ENCODE measurements around the gene ADCY1.
"Not testable (repeated sequence)": the region's sequence is repeated elsewhere in the genome, so short reads cannot be mapped to it uniquely, and the experiment has no call there.

The ADCY1 gene

DNA sequence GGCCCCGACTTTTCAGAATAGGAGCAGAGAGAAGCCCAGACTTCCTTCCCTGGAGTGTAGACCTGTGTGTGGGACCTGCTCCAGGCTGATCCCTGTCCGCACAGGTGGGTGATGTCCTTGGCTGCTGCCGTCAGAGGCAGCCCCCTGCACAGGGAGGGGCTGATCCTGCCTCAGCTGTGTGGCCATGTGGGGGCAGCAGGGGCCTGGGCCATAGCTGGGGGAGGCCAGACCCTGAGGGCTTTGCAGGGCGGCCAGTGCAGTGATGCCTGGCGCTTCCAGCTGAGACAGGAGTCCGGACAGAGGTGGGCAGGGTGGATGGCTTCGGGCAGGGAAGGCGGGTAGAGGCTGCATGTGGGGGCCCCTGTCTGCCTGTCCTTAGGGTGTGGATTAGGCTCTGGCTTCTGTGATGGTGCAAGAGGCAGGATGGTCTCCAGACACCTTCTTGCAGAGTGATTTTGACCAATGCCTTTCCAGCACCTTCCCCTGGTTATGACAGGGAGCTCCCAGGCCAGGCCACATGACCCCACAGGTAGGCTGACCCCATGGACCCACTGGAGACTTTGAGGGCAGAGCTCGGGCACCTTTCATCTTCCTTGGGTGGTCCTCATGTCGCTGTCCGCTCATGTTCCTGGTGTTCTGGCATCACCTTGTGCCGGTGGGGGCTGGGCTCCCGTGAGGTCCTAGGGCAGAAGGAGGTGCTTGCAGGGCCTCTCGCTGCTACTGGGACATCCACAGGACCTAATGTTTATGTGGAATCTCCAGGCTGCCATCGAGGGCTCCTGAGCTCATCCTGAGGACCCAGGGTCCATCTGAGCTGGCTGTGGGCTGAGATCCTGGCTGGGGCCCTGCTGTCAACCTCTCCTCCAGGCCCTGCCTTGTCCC, 141.5 kb downstream of the ADCY1 start:
- DNase-seq, result no peak

DNA sequence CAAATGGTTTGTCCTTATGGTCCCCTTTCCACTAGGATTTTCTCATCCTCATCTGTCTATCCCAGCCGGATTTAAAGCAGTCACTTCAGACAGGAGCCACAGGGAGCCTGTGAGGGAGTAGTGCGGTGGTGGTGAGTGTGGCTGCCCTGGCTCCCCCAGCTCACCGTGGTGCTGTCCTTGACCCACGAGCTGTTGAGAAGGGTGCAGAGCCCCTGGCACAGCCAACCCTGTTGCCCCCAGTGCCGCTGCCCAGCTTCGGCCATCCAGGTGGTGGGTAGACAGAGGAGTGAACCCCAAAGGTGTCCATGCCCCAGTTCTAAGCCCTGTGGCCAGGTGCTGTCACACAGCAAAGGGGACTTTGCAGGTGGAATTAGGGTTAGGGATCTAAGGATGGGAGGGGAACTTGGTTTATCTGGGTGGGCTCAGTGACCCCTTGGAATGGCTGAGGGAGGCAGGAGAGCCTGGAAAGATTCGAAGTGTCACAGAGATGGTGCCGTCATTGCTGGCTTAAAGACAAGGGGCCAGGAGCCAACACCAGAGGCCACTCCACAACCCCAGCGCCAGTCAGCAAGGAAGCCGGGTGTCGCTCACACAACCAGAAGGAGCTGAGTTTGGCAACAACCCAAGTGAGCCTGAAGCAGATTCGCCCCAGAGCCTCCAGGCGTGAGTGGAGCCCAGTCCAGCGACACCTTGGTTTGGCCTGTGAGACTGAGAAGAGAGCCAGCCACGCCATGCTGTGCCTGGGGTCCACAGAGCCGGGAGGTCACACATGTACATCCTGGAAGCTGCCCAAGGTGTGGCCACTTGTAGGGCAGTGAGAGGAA, 142.4 kb downstream of the ADCY1 start:
- DNase-seq, result no peak

DNA sequence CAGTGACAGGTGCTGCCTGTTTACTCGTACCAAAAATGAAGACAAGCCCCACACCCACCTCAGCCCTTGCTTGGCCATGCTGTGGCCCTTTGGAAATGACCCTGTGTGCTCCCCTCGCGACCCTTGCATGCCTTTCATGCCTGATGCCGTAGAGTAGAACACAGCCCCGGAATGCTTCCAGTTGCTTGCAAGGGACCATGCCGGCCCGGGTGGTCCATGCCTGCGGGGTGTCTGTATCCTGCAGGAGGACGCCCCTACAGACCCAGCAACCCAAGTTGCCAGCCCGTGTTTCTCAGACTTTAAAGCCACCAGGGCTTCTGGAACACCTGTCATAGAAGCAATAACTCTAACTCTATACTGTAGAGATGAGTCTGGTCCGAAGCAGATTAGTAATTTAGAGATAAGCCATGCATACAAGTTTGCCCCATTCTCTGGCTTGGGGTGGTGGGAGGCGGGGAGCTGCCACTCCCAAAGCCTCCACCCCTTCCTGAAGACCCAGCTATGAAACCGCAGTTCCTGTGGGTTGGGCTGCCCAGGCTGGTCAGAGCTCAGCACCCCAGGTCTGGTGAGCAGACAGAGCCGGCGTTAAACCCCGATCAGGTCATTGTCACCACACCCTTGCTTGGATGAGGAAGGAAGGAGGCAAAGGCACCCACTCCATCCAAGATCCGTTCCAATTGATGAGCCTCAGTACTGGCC, 143.5 kb downstream of the ADCY1 start:
- no peak for DNase-seq

DNA sequence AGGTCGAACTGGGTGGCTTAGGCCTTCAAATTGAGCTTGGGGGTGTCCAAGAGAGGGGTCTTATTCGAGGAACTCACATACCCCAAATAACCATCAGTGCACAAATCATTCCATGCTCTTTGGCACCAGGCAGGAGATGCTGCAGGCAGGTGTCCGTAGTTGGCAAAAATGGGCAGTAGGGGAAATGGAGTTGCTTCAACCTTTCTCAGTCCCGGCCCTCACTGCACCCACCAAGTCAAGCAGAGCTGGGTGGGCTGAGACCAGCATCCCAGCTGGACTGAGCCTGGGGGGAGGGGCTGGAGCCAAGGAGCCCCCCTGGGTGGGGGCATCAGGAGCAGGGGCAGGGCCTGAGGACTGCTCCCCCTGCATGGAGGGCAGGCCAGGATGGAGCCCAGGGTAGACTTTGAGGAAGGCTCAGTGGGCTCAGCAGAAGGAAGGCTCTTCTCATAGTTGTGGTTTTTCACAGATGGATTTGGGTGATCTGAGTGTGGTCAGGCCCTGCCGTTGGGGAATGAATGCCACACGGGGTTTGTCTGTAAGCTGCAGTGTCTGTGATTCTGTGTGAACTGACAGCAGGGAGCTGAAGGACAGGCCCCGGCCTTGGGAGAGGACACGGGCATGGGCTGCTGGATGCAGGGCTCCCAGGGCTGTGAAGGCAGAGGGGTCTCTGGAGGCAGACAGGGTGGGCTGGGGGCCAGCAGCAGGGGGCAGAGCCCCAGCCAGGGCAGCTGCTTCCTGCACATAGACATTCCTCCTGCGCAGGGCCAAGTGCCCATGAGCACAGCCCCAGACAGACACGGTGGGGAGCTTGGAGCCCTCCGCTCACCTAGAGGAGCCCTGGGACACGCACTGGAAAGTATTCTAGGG, 144.5 kb downstream of the ADCY1 start:
- no peak for DNase-seq

DNA sequence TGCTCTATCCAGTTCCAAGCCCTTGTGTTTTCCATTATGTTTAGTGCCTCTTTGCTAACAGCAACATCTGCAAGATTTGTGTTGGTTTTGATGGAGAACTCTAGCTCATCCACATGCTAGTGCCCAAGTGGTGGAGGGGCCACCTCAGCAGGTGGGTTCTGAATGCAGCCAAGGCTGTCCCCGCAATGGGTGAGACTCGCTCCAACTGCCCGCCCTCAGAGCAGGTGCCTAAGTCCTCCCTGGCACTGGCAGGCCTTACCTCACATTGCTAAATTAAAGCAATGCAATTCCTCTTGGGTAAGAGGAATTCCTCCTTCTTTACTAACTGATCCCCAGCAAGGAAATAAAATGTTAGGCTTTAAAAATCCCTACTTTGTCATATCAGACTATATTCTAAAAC, 146.8 kb downstream of the ADCY1 start:
- no peak for DNase-seq

DNA sequence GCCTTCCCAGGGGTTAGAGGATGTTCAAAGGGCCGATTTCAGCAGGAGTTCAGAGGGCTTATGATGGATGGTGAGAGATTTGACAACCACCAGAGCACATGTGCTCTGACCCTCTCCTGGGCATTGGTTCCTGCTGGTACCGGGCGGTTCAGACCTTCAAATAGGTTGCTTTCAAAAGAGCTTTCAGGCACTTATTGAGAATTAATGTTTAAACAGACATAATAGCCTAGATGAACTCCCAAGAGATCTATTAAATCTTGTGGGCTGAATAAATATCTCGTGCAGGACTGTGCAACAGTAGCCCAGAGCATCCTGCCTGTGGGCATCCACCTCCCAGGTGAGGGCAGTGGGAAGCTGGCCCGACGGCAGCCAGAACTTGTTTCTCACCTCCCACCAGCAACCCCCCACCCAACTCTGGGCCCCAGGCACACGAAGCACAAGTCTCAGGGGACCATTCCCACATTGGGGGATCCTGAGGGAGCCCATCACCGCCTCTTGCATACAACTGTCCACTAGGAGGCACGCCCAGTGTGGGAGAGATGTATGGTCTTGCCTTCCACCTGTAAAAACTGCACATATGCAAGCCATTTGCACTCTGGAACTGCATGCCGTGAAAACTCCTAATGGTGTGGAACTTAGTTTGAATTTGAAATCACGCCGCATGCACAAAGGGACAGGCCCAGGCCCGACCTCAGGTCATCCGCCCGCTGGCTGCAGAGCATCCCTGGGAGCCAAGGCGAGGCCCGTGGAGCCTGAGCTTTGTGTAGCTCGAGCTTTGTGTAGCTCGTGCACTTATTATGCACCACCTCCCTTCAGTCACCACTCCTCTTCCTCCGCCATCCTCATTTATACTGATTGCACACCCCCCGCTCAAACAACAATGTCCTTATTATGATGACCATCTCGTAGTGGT, 147.8 kb downstream of the ADCY1 start:
- no peak for DNase-seq

DNA sequence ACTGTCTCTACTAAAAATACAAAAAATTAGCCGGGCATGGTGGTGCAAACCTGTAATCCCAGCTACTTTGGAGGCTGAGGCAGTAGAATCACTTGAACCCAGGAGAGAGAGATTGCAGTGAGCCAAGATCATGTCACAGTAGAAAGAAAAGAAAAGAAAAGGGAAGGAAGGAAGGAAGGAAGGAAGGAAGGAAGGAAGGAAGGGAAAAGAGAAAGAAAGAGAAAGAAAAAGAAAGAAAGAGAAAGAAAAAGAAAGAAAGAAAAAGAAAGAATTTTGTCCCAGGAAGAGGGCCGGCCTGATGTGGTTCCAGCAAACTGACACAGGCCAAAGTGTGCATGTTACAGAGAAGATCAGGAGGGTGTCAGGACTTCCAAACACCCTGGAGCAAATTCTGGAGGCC, 151.1 kb downstream of the ADCY1 start:
- DNase-seq, result not testable (repeated sequence)

DNA sequence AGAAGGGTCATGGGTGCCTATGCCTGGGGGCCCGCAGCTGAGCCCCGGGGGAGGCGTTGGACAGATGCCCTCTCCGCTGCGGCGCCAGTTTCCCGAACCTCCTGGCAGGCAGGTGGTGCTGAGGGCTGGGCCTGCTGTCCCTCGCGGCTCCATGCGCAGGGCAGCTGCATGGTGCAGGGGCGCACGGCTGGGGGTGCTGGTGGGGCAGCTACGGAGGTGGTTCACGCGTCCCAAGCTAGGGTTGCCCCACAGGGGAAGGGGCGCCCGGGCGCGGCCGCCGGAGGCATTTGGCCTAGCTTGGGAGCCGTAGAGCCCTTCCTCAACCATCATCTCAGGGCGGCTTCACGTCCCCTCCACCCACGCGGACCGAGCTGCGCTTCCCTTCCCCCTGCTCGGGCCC, 152.7 kb downstream of the ADCY1 start:
- no peak for DNase-seq

DNA sequence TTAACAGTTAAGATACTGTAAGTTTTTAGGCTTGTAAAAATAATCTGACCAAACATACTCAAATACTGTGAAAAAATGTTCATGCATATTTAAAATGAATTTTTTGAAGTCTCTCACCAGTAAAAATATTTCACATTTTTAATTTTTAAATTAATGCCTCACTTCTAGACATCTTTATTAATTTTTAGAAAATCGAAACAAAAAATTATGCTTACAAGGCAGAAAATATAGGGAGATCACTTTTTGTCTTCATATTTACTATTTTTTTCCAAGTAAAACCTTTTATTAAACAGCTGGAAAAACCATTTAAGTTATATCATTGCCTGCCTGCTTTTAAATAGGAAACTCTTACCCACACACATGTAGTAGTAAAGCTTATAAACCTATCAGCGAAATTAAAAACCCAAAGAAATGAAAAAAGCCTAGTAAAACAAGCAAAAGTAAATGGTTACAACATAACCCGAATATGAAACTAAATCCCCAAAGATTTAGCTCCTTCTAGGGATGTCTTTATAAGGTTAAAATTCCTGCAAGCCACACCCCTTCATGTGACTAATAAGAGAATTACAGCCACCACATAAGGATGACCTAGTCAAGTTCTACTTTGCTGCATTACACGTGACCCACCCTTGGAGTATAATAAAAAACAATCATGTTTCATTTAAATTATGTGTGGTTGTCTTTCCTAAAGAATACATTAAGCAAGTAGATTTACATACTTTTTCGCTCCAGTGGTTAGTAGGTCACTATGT, 157.7 kb downstream of the ADCY1 start:
- DNase-seq, result not testable (repeated sequence)

DNA sequence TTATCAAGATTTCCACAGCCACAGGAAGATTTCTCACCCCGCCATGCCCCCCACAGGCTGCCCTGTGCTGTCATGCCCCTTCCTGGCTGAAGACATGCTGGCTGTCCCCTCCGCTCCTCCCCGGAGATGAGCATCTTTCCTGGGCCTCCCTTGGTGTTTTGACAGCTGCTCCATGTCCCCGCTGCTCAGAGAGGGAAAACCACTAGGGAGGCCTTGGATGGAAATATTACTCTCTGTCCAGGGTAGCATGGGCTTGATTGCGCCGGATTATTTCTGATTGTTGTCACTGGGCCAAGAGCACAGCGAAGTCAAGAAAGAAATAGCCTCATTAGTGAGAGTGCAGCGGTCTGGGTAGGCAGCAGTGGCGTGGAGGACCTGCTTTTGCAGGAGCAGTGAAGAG, 164.8 kb downstream of the ADCY1 start:
- not testable (repeated sequence) for DNase-seq

DNA sequence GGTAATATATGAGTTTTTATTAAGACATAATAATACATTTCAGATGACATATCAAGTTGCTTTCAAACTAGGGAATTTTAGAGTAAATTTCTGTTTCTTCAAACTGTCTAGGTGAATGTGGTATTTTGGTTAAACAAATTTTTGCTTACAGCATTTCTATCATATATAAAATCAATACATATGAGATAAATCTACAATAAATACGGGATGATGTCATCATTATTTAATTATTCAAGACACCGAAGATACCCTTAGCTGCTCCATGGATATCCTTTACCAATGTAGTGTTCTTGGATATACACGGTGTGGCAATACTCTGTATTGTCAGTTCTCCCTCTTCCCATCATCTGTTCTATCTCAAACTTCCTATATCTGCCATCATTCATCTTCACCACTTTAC, 166.4 kb downstream of the ADCY1 start:
- DNase-seq, result not testable (repeated sequence)

DNA sequence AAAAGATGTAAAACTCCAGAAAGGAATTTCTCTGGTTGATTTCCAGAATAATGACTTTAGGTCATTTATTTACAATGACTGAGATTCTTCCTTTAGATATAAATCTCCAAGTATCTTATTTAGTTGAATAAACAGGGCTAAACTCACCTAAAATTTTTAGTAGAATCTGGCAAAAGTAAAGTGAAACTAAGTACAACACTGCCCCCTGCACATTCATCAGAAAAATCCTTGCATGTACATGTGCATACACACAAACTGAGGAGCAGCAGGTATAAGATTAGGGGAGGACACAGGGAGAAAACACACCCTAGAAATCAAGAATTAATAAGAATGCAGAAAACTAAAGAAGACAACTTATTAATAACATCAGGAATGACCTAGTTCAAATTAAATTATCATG, 174.8 kb downstream of the ADCY1 start:
- DNase-seq, result not testable (repeated sequence)

DNA sequence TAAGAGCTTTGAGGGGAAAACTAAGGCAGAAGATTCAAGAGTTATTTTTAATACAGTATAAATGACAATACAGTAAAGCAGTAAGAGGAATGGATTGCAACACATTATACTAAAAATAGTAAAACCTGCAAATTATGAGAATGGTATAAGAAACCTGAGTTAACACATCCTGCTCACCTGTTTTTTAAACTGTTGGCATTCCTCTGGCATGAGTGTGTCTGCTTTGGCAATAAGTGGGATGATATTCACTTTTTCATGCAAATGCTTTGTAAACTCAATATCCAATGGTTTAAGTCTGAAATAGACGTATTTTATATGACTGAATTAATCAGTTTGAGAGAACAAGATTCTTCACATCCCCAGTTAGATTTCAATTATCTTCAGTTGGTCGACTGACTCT, 177.2 kb downstream of the ADCY1 start:
- not testable (repeated sequence) for DNase-seq

DNA sequence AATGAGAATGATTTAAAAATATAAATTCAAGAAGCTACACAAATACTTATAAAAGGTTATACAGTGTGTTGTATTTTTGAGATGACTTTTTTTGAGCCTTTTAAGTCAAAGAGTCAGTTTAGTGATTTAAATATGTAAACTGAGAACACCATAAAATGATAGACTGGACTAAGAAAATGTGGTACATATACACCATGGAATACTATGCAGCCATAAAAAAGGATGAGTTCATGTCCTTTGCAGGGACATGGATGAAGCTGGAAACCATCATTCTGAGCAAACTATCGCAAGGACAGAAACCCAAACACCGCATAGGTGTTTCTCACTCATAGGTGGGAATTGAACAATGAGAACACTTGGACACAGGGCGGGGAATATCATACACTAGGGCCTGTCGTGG, 182.2 kb downstream of the ADCY1 start:
- not testable (repeated sequence) for DNase-seq

DNA sequence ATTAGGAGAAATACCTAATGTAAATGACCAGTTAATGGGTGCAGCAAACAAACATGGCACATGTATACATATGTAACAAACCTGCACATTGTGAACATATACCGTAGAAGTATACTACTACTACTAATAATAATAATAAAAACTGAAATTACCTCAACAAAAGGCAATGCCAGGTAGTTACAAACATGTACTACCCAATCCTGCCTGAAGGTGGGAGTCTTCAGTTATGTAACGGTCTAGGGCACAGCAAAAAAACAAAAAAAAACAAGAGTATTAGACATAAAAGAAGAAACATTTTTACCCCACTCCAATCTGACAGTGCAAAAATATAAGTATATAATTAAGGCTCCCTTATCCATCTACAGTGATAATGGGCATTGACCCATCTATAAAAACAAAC, 182.6 kb downstream of the ADCY1 start:
- not testable (repeated sequence) for DNase-seq

DNA sequence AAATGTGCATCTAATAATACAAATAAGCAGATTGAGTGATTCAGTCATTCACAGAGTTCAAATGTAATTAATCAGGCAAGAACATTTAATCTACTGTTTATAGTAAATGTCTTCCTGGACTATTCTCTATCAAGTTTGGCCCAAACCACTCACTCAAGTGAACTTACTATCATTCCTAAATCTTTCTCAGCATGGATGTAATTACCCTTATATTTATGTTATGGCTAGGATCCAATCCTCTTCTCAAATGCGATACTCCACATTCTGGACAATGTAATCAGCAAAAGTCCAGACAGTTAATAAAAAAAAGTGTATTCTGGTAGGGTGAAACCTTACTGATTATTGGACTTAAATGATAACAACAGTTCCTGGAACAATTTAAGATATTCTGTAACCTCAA, 185.3 kb downstream of the ADCY1 start:
- not testable (repeated sequence) for DNase-seq

DNA sequence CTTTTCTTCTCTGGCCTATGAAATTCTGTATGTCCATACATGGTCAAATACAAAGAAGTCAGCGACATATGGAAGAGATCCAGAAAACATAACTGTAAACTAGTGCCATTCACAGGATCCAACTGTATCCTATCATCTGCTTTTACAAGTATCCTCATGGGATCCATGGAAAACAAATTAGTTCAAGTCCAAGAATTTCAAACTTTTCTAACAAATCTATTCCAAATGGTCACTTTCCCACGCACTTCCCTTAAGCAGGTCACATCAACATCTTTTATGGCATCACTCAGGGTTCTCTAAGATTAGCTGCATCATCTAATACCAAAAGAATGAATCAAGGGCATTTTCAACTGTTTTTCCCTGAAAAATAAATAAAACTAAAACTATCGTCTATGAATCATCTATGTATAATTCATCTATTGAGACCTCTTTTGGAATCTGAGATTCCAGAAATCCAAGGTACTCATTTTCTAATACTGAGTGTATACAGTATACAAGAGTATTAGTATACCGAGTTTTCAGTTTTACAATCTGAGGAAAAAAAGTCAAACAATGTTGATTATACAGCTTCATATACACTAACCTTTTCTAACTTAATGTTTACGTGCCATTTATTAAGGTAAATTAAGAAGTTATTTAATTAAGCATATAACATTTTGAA, 187.5 kb downstream of the ADCY1 start:
- DNase-seq, result not testable (repeated sequence)

DNA sequence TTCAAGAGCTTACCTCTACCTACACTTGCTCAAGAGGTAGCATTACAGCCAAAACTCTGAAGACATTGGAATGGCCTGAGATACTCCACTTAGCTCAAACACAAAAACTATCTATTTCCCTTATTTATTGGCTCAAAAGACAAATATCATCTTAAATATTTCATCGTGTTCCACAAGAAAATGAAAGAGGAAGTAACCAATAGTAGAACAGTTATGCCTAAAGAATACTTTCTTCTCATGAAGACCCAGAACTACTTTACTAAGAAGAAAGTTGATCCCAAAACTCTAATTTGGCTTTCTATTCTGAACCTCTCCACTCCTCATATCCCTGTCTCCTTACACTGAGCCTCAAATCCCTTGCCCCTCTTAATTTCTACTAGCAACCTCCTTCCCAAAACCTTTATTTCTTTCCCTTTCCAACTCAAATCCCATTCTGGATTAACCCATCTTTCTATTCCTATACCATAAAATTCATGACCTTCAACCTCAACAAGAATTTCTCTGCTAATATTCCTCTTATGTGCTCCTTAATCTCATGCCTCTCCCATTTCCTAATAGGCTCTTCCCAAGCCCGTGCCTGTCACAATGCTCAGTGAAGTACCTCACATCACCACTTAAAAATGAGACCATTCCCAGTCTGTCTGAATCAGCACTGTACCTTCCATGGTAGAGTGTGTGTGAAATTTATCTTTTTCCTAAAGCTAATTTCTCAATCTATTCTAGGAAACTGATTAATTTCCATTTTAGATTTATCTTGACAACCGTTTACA, 188.2 kb downstream of the ADCY1 start:
- DNase-seq, result not testable (repeated sequence)

All from stimulated activated CD4-positive, alpha-beta T cell treated with anti-CD3 and anti-CD28 coated beads, Interleukin-15, amount 100 ng/mL, for 24 hours (primary cell).